Stimulated activated CD4-positive, alpha-beta T cell treated with anti-CD3 and anti-CD28 coated beads, Interleukin-12 subunit alpha, Interleukin-12 subunit beta, amount 100 ng/mL, for 24 hours (primary cell): Measurements from ENCODE around the gene TRIM37.
"Not testable (repeated sequence)": the region's sequence is repeated elsewhere in the genome, so short reads cannot be mapped to it uniquely, and the experiment has no call there.

Source experiments
- DNase-seq, 2 experiments: peaks; one replicate each; pipeline ENCODE4 v3.0.0-alpha.2; 2020; ENCODE audit warnings: low read depth in 2 of 2

Gene TRIM37

GRCh38 chr17:59106463-59107305 is at the start of gene TRIM37:
Gene TRIM37, minus strand, starts transcription at chr17:59106880. Its CDS starts 419 bp downstream, at chr17:59106461.
- DNase-seq: peak; percentile 97 to 99

GRCh38 chr17:59155439-59156177 is 48.9 kb upstream of the TRIM37 start, which contains the start of gene PRR11:
Gene PRR11, plus strand, starts transcription at chr17:59155746. Its CDS starts 14,007 bp downstream, at chr17:59169753.
- peak; percentile 83 for DNase-seq

DNA sequence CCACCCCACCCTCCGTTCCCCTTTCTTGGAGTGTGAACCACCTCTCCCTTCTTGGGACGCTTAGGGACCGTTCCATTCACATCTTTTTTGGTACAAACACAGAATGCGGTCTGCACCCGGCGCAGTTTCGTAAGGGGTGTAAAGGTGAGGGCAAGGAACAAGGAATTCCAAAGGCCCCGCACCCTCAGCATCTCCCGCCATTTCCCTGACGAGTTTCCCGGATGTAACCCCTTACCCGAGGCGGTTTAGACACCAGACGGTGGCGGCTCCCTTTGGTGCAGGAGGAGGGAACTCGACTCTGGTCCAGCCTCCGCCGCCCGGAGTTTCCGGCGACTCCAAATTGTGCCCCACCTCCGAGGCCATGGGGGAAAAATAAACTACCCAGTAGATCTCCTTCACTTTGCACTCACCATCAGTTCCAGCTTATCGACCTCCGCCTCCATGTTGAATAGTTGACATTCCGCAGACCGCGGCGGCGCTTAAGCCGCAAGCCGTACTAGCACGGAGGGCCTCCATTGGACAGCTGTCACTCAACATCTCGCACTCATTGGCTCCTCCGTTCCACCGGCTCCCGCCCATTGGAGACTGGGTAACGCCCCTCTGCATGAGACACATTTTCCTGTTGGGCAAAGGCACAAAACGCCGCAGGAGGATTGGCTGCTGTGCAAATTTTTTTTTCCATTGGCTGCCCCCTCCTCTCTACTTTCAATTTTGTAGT is 48.2 kb upstream of the TRIM37 start, which contains the start of gene SKA2:
SKA2 (minus strand) TSS at position 466 of the 718 bp plus-strand sequence; CDS start at position 443, 23 bp downstream.
- peak; percentile 96 to 97 for DNase-seq

- DNase-seq: peak; percentile 21 to 35
Measured at GRCh38 chr17:59154292-59154720, 47.6 kb upstream of the TRIM37 start.

DNA sequence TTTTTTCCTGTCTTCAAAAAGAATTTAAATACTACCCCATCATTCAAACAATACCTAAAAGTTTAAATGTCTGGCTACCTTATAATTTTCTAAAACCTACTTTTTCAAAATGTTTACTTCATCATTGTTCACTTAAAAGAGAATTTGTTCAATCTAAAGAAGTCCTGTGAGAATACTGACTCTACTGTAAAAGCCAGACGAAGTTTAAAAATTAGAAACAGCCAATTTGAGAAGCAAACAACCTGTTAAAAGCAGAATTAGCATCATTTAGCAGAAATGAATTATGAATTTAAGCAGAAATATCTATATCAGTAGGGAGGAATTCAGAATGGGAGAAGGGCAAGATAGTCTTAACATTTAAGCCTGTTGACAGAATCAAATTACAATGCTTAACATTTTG is 46.2 kb upstream of the TRIM37 start:
- no peak for DNase-seq

GRCh38 chr17:59151591-59151990 is 44.9 kb upstream of the TRIM37 start:
- DNase-seq: no peak

DNA sequence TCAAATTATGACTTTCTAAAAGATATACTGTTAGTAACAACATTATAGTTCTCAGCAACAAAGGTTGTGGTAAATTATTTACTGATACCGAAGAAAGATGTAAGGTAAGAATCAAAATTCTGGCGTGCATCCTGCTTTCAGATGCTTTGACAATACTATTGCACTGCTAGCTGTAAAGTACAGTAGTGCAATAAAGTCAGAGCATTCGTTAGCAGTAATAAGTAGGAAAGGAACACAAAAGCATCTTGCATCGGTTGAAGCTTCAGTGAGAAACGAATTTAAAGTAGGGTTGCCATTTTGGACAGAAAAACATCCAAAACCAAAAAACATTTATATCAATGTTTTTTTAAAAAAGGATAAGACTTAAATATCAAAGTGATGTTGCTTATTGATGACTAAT is 44.3 kb upstream of the TRIM37 start:
- no peak for DNase-seq

DNA sequence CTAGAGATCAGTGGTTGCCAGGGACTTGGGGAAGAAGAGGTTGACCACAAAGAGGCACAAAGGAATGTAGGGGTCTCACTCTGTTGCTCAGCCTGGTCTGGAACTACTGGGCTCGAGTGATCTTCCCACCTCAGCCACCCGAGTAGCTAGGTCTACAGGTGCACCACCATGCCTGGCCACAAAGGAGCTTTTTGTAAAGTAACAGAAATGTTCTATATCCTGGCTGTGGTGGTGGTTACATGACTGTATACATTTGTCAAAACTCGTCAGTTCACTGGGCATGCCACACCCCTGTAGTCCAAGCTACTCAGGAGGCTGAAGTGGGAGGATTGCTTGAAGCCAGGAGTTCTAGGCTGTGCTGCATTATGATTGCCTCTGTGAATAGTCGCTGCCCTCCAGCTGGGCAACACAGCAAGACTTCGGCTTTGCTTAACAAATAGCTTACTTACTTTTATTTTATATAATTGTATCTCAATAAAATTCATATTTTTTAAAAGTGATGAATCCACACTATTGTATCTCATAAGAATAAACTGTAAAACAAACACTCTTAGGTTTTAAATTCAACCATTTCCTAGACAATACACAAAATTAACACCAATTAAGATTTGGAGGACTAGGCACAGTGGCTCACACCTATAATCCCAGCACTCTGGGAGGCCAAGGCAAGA is 43.3 kb upstream of the TRIM37 start:
- DNase-seq: no peak

DNA sequence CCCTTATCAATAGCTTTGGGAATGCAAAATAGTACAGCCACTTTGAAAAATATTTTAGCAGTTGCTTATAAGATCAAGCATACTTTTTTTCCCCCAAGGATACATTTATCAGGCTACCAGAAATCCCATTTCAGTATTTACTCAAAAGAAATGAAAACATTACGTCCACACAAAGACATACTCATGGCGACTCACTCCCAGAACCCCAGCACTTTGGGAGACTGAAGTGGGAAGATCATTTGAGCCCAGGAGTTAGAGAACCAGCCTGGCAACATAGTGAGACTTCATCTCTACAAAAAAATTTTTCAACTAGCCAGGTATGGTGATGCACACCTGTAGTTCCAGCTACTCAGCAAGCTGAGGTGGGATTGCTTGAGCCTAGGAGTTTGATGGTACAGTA is 42.4 kb upstream of the TRIM37 start:
- no peak for DNase-seq

GRCh38 chr17:59145571-59146096 is 39.0 kb upstream of the TRIM37 start:
- no peak for DNase-seq

- DNase-seq: no peak
Measured at GRCh38 chr17:59141860-59142259, 35.2 kb upstream of the TRIM37 start.

DNA sequence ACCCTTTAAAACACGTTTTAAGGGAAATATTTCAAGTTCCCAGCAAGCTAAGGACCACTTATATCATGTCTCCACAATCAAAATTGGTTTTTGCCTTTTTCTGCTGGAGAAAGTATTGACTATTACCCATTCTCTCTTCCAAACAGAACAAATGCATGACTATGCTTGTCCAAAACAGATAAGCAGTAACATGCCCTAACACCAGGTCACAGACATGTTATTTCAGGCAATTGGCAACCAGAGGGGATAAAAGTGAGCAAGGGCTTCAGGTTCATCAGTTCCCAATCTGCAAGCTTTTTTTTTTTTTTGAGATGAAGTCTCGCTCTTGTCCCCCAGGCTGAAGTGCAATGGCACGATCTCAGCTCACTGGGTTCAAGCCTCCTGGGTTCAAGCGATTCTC is 33.3 kb upstream of the TRIM37 start:
- DNase-seq: no peak

GRCh38 chr17:59138339-59138738 is 31.7 kb upstream of the TRIM37 start:
- DNase-seq: not testable (repeated sequence)

- no peak for DNase-seq
Measured at GRCh38 chr17:59131131-59131530, 24.5 kb upstream of the TRIM37 start.

DNA sequence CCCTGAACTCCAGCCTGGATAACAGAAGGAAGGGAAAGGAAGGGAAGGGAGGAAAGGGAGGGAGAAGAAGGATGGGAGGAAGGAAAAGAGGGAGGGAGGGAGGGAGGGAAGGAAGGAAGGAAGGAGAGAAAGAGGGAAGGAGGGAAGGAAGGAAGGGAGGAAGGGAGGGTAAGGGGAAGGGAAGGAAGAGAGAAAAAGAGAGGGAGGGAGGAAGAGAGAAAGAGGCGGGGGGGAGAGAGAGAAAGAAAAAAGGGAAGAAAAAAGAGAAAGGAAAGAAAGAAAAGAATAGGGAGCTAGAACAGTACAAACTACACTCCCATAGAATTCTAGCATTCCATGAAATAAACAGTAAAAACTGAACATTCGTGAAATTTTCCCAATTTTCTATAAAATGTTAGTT is 23.1 kb upstream of the TRIM37 start:
- no peak for DNase-seq

DNA sequence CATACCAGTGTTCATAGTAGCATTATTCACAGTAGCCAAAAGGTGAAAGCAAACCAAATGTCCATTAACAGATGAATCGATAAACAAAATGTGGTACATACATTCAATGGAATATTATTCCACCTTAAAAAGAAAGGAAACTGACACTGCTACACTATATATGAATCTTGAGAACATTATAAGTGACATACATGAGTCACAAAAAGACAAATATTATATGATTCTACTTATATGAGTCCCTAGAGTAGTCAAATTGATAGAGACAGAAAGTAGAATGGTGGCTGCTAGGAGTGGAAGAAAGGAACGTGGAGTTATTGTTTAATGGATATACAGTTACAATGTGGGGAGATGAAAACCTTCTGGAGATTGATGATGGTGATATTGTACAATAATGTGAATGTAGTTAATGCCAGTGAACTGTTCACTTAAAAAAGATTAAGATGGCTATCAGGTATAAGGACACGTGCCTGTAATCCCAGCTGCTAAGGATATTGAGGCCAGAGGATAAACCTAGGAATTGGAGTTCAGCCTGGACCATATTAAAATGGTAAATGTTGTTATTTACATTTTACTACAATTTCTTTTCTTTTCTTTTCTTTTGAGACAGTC is 20.2 kb upstream of the TRIM37 start:
- DNase-seq: no peak

GRCh38 chr17:59124665-59125064 is 18.0 kb upstream of the TRIM37 start:
- no peak for DNase-seq

DNA sequence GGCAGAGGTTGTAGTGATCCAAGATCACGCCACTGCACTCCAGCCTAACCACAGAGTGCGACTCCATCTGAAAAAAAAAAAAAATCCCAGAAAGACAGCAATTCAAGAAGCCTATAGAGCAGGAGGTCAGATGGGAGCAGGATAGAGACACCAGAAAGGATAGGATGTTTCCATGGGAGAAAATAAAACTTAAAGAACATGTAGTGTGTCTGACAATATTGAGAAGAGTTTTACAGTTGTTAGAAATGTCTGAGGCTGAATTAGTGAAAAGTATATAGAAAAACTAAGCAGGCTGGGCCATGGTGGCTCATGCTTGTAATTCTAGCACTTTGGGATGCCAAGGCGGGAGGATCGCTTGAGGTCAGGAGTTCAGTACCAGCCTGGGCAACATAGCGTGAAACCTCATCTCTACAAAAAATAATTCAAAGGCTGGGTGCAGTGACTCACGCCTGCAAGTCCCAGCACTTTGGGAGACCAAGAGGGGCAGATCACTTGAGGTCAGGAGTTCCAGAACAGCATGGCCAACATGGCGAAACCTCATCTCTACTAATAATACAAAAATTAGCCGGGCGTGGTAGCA is 15.3 kb upstream of the TRIM37 start:
- DNase-seq: no peak

DNA sequence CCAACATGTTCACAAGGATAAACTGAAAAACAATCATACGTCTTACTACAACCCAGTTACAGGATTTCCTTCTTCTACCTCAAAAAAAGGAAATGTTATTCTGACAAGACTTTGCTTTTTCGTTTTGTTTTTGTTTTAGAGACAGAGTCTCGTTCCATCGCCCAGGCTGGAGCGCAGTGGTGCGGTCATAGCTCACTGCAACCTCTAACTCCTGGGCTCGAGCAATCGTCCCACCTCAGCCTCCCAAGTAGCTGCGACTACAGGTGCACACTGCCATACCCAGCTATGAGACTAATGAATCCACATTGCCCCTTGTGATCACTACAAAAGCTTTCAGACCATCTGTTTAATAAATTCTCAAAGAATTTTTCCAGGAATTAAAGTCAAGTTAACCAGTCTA is 8.8 kb upstream of the TRIM37 start:
- no peak for DNase-seq

- no peak for DNase-seq
Measured at GRCh38 chr17:59111539-59111938, 4.9 kb upstream of the TRIM37 start.
